DND-41 (cell line): ENCODE measurements around the gene PYGO2.

Experiments used
- CTCF ChIP-seq: IDR thresholded peaks from 2 replicates; pipeline ENCODE4 v1.5.1; 2012; ENCODE audit warnings: borderline replicate concordance, low read length, moderate library complexity, mild to moderate bottlenecking; ENCODE audit not compliant: poor library complexity, severe bottlenecking; ENCODE audit errors: extremely low read depth
- EZH2 ChIP-seq: IDR thresholded peaks from 3 replicates; pipeline ENCODE4 v1.6.1; 2012; ENCODE audit warnings: borderline replicate concordance, low read depth, mild to moderate bottlenecking, moderate library complexity, low read length, inconsistent platforms; ENCODE audit not compliant: severe bottlenecking

DNA sequence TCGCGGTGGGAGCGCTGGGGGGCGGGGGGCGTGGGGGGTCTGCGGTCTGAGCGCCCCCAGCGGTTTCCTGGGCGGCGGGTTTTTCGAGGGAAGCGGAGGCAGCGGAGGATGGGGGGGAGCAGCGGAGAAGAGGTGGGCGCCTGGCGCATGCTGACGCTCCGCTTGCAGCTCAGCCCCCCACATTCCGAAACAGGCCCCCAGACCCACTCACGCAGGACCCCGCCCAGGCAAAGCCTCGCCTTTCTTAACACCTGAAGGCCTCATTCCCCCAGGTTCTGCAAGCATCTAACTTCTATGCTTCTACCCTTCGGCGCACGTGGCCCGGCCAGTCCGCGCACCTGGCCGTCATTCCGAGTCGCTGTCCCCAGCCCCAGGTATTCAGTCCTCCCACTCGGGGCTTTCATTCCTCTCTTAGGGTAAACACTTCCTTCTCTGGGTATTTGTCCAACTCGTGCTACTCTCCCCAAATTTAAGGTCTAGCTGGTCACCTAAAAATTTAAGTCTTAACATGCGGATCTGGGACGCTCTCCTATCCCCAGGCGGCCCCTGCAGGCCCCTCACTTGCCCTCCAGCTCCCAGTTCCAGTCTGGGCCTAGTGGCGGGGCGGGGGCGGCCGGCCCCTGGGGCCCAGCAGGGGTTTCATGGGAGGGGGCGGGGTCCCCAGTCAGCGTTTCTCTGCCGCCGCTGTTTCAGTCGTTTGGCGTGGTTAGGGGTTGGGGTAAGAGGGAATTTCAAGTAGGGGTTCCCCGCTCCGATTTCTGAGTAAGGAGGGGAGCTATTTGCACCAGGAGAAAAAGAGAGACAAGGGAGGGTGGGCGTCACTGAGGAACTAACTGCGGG is 38.2 kb upstream of the PYGO2 start:
- TF ChIP-seq CTCF: no peak
- TF ChIP-seq EZH2: no peak
